Esophagus squamous epithelium (tissue), 5 donors: ENCODE data around the gene CELA2B. TPM values are rescaled to one million over a fixed set of nuclear protein-coding genes. Genes with fewer than 3 reads are reported as not detected.

Experiments used
- DNase-seq: peaks from one replicate; lab custom pipeline; 2025; lab: John Stamatoyannopoulos, UW
- H3K27ac ChIP-seq, 4 donors: fragments of 200-600 bp; sonication (generic); one replicate each; pipeline ENCODE4 v1.5.1; 2016 to 2019; ENCODE audit warnings: mild to moderate bottlenecking in 1 of 4
- H3K27me3 ChIP-seq, 4 donors: fragments of 200-600 bp; sonication (generic); 1 replicate in 3 of 4; 2 replicates in 1 of 4; pipeline versions ENCODE4 v1.5.1 to v1.6.0; 2017 to 2021; ENCODE audit warnings: antibody characterized with exemption in 1 of 4
- H3K36me3 ChIP-seq, 3 donors: fragments of 200-600 bp; sonication (generic); one replicate each; pipeline ENCODE4 v1.5.1; 2016 to 2019
- H3K4me1 ChIP-seq, 3 donors: fragments of 200-600 bp; sonication (generic); one replicate each; pipeline ENCODE4 v1.5.1; 2017 to 2019
- H3K4me3 ChIP-seq, 4 donors: fragments of 200-600 bp; sonication (generic); 1 replicate in 3 of 4; 2 replicates in 1 of 4; pipeline ENCODE4 v1.5.1; 2016 to 2019; ENCODE audit warnings: mild to moderate bottlenecking in 2 of 4, moderate library complexity in 1 of 4
- H3K9me3 ChIP-seq, 3 donors: fragments of 200-600 bp; sonication (generic); one replicate each; pipeline ENCODE4 v1.5.1; 2016 to 2019
- POLR2A ChIP-seq, 4 donors: fragments of 450-650 bp; IDR thresholded peaks; one replicate each; pipeline ENCODE4 v1.6.1; 2017; ENCODE audit warnings: antibody characterized with exemption in 4 of 4, mild to moderate bottlenecking in 4 of 4, moderate library complexity in 3 of 4
- WGBS, 2 donors: methylation state at CpG; one replicate each; pipeline ENCODE4 v1.1.5; 2018; 5-methylcytosine and 5-hydroxymethylcytosine counted together
- intact Hi-C: fragments of 100-400 bp; cut with DNase I; formaldehyde crosslinking; loops from one replicate; pipeline ENCODE4 v1.15.0; 2022
- total RNA-seq, 4 donors: library from RNA; depleted of rRNA; stranded (reverse); fragments of >200 nt; gene quantifications; one replicate each; pipeline ENCODE4 v1.1.0, GENCODE V29; 2016
- TF ChIP-seq, protein P1 (sequence below), 6 experiments: fragments of 450-650 bp in 4 of 6; fragments of 200-600 bp in 2 of 6; sonication (generic) in 2 of 6; IDR thresholded peaks; one replicate each; pipeline ENCODE4 v1.5.1; 2016 to 2019; ENCODE audit warnings: antibody characterized with exemption in 6 of 6, mild to moderate bottlenecking in 4 of 6, moderate library complexity in 4 of 6
- donor health status: DM: yes; HTN: yes; CAD: no.

The CELA2B gene
- total RNA-seq, 4 donors from 2014 or later, result not detected

DNA sequence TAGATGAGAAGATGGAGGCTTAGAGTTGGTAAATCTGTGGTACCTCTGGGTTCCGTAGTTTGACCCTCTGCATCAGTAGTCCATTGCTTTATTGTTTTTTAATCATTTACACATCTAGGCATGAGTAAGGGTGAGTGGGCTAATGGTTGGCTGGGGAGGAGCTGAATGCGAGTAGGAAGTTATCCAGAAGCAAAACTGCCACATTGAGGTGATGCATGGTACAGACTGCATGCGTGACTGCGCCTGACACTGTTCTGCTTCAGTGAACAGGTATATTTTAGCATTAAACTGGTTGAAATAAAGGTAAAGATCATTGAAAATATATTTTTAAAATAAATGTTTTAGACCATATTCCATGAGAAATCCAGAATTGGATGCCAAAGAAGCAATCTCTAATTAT, 55.1 kb downstream of the CELA2B start:
- Histone ChIP-seq H3K4me3 (no peak overlapping the region), H3K36me3 (peaks cover 0 to 49% (median 0%) of the 10 kb centered on the region in 3 donors), H3K27me3 (no peaks in the 10 kb centered on the region), H3K27ac (no peak overlapping the region), H3K9me3 (no peaks in the 10 kb centered on the region), H3K4me1 (peaks cover 9 to 23% (median 9%) of the 10 kb centered on the region in 3 donors)
- DNase-seq, result no peak
- intact Hi-C loops, result no loop called here
- WGBS, 2 donors, result 94 to 95% methylated on average over 4 of the region's 4 CpGs
- no peak for TF ChIP-seq POLR2A (IDR thresholded peaks at IDR 0.05)
- TF ChIP-seq, protein P1, sequence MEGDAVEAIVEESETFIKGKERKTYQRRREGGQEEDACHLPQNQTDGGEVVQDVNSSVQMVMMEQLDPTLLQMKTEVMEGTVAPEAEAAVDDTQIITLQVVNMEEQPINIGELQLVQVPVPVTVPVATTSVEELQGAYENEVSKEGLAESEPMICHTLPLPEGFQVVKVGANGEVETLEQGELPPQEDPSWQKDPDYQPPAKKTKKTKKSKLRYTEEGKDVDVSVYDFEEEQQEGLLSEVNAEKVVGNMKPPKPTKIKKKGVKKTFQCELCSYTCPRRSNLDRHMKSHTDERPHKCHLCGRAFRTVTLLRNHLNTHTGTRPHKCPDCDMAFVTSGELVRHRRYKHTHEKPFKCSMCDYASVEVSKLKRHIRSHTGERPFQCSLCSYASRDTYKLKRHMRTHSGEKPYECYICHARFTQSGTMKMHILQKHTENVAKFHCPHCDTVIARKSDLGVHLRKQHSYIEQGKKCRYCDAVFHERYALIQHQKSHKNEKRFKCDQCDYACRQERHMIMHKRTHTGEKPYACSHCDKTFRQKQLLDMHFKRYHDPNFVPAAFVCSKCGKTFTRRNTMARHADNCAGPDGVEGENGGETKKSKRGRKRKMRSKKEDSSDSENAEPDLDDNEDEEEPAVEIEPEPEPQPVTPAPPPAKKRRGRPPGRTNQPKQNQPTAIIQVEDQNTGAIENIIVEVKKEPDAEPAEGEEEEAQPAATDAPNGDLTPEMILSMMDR (IDR thresholded peaks at IDR 0.05), result no peak

DNA sequence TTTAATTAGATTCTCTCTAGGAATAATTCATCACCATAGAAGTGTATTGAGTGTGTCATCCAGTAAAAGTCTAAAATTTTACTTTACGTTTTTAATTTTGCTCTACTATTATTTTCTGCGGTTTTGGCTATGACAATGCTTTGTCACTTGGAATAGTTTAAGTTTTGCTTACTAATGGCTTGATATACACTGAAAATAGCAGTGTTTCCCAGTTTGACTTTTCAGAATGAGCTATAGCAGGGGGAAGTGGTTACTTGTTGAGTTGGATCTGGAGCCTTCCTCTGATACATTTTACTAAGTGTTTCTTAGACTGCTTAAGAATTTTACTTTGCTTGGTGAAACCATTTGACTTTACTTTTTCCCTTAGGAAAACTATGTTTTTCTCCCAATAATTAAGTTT, 55.8 kb downstream of the CELA2B start:
- Histone ChIP-seq H3K27ac (no peak overlapping the region), H3K36me3 (peaks cover 0 to 56% (median 0%) of the 10 kb centered on the region in 3 donors), H3K27me3 (no peaks in the 10 kb centered on the region), H3K9me3 (no peaks in the 10 kb centered on the region), H3K4me3 (no peak overlapping the region), H3K4me1 (peaks cover 6 to 19% (median 6%) of the 10 kb centered on the region in 3 donors)
- no peak for DNase-seq
- 65 to 80% methylated on average over 2 of the region's 2 CpGs for WGBS, 2 donors
- intact Hi-C loops, result no loop called here
- no peak for TF ChIP-seq POLR2A (IDR thresholded peaks at IDR 0.05)
- TF ChIP-seq, protein P1 (IDR thresholded peaks at IDR 0.05), result no peak

DNA sequence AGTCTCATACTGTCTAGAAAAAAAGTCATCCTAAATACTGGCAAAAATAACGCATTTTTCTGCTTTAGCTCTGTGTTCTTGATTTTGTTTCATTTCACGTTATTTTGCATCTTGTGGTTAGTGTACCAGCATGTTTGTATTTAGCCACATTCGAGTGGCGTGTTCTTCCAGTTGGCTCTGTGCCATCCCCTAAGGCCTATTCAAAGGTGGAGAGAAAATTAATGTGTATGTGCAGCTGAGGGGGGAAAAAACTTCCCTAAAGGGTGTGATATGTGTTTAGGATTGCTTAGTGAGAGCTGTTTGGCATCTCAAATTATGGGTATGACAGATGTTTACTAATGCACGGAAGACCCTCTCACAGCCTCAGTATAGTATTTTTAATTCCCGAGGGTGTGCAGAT, 62.9 kb downstream of the CELA2B start:
- no peak overlapping the region for H3K4me3 ChIP-seq
- intact Hi-C loops, result no loop called here
- DNase-seq, result no peak
- no peaks in the 10 kb centered on the region for H3K9me3 ChIP-seq
- H3K27ac ChIP-seq, result no peak overlapping the region
- peaks cover 0 to 100% (median 10%) of the 10 kb centered on the region in 3 donors for H3K36me3 ChIP-seq
- TF ChIP-seq, protein P1 (IDR thresholded peaks at IDR 0.05), result no peak
- no peak for TF ChIP-seq POLR2A (IDR thresholded peaks at IDR 0.05)
- no peaks in the 10 kb centered on the region for H3K27me3 ChIP-seq
- H3K4me1 ChIP-seq, result peaks cover 0 to 6% (median 0%) of the 10 kb centered on the region in 3 donors
- WGBS, 2 donors, result 60 to 72% methylated on average over 6 of the region's 6 CpGs

DNA sequence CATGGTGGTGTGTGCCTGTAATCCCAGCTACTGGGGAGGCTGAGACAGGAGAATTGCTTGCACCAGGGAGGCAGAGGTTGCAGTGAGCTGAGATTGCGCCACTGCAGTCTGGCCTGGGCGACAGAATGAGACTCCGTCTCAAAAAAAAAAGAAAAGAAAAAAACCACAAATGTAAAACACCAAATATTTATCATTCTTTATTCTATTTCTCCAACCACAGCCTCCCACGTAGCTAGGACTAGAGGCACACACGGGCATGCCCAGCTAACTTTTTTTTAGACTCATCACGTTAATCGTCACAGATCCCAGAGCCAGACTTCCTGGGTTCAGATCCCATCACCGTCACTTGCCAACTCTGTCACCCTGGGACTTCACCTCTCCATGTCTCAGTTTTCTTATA, 64.3 kb downstream of the CELA2B start:
- TF ChIP-seq, protein P1 (IDR thresholded peaks at IDR 0.05), result no peak
- TF ChIP-seq POLR2A (IDR thresholded peaks at IDR 0.05), result no peak
- DNase-seq, result no peak
- Histone ChIP-seq H3K4me3 (no peak overlapping the region), H3K9me3 (no peaks in the 10 kb centered on the region), H3K4me1 (peaks cover 0 to 6% (median 0%) of the 10 kb centered on the region in 3 donors), H3K36me3 (peaks cover 0 to 100% (median 15%) of the 10 kb centered on the region in 3 donors), H3K27ac (no peak overlapping the region), H3K27me3 (no peaks in the 10 kb centered on the region)
- intact Hi-C loops, result no loop called here
- 86 to 91% methylated on average over 8 of the region's 8 CpGs for WGBS, 2 donors

Other genes with a start within 250 kb of the CELA2B start
- gene FHAD1, start 228.9 kb upstream of the CELA2B start, total RNA-seq, result under 1 TPM in 1 of 4 donors, not detected in 3; 0.57 TPM
- 10 to 100 TPM; 47.5 to 79.5 (median 61.0) TPM for gene EFHD2, start 66.2 kb upstream of the CELA2B start, total RNA-seq
- gene CTRC, start 37.7 kb upstream of the CELA2B start, total RNA-seq, result not detected
- not detected for gene CELA2A, start 19.4 kb upstream of the CELA2B start, total RNA-seq
- 10 to 100 TPM in 3 of 4 donors, 1 to 10 TPM in 1; 8.8 to 22.6 (median 15.5) TPM for gene CASP9, start 48.1 kb downstream of the CELA2B start, total RNA-seq
- 10 to 100 TPM in 3 of 4 donors, 1 to 10 TPM in 1; 10.0 to 20.9 (median 14.2) TPM for gene DNAJC16, start 50.7 kb downstream of the CELA2B start, total RNA-seq
- gene AGMAT, start 108.9 kb downstream of the CELA2B start, total RNA-seq, result 1 to 10 TPM in 1 of 4 donors, under 1 TPM in 3; 0.27 to 1.7 (median 0.59) TPM
- 10 to 100 TPM; 20.6 to 62.9 (median 48.3) TPM for gene DDI2, start 141.4 kb downstream of the CELA2B start, total RNA-seq
- gene PLEKHM2, start 208.2 kb downstream of the CELA2B start, total RNA-seq, result 10 to 100 TPM; 34.6 to 57.9 (median 42.4) TPM